ENCODE measurements around the gene CNDP2. TPM values are rescaled to one million over a fixed set of nuclear protein-coding genes. Genes with fewer than 3 reads are reported as not detected.

The CNDP2 gene
- polyA plus RNA-seq, 1 donor, result 300 TPM

- H3K27me3 ChIP-seq (ENCODE audit: control insufficient read depth, insufficient read depth, low read length), result no peaks in the 10 kb centered on the region
- H3K9me3 ChIP-seq (ENCODE audit: control insufficient read depth, low read depth, low read length), result no peaks in the 10 kb centered on the region
- no CpG with 5 or more reads among the region's 15 CpGs for WGBS (ENCODE audit: insufficient coverage, low lambda C conversion rate)
- H3K36me3 ChIP-seq (ENCODE audit: control insufficient read depth, insufficient read depth, low read length), result no peaks in the 10 kb centered on the region
- peaks cover 18% of the 10 kb centered on the region for H3K4me1 ChIP-seq (ENCODE audit: control insufficient read depth, insufficient read depth, low read length)
- H3K4me3 ChIP-seq (ENCODE audit: low read length), result no peak overlapping the region
- H3K27ac ChIP-seq (ENCODE audit: low read length), result no peak overlapping the region
- DNase-seq, result no peak
Measured at GRCh38 chr18:74486119-74486849, 9.9 kb upstream of the CNDP2 start.

DNA sequence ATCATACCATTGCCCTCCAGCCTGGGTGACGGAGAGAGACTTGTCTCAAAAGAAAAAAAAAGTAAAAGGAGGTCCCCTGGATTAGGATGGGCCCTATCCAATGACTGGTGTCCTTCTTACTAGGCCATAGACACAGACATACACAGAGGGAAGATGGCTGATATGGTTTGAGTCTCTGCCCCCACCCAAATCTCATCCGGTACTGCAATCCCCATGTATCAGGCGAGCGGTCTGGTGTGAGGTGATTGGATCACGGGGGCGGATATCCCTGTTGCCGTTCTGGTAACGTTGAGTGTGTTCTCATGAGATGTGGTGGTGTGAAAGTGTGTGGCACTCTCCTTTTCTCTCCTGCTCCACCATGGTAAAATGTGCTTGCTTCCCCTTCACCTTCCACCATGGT lies 7.8 kb upstream of the CNDP2 start:
- Histone ChIP-seq H3K36me3 (ENCODE audit: control insufficient read depth, insufficient read depth, low read length) (no peaks in the 10 kb centered on the region), H3K4me3 (ENCODE audit: low read length) (no peak overlapping the region), H3K9me3 (ENCODE audit: control insufficient read depth, low read depth, low read length) (no peaks in the 10 kb centered on the region), H3K4me1 (ENCODE audit: control insufficient read depth, insufficient read depth, low read length) (peaks cover 18% of the 10 kb centered on the region), H3K27ac (ENCODE audit: low read length) (no peak overlapping the region), H3K27me3 (ENCODE audit: control insufficient read depth, insufficient read depth, low read length) (no peaks in the 10 kb centered on the region)
- no CpG with 5 or more reads among the region's 8 CpGs for WGBS (ENCODE audit: insufficient coverage, low lambda C conversion rate)
- no peak for DNase-seq

DNA sequence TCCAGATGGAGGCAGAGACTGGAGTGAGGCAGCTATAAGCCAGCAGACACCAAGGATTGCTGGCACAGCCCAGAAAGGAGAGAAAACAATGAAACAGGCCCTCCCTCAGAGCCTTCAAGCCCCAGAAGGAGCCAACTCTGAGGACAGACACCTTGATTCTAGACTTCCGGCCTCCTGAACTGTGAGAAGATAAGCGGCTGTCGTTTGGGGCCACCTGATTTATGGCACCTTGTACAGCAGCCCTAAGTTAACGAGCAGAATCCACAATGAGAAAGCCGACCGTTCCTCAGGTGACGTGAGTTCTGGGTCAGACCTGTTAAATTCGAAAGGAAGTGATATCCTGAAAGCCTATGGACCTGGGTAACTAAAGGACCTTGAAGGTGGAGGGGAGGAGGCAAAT lies 7.3 kb upstream of the CNDP2 start:
- Histone ChIP-seq H3K27me3 (ENCODE audit: control insufficient read depth, insufficient read depth, low read length) (no peaks in the 10 kb centered on the region), H3K9me3 (ENCODE audit: control insufficient read depth, low read depth, low read length) (no peaks in the 10 kb centered on the region), H3K4me3 (ENCODE audit: low read length) (no peak overlapping the region), H3K36me3 (ENCODE audit: control insufficient read depth, insufficient read depth, low read length) (no peaks in the 10 kb centered on the region), H3K4me1 (ENCODE audit: control insufficient read depth, insufficient read depth, low read length) (peaks cover 18% of the 10 kb centered on the region), H3K27ac (ENCODE audit: low read length) (no peak overlapping the region)
- WGBS (ENCODE audit: insufficient coverage, low lambda C conversion rate), result 30% methylated on average over 3 of the region's 8 CpGs
- peak; percentile 63 to 86 for DNase-seq

- DNase-seq, result no peak
- no peaks in the 10 kb centered on the region for H3K36me3 ChIP-seq (ENCODE audit: control insufficient read depth, insufficient read depth, low read length)
- 80% methylated on average over 1 of the region's 7 CpGs for WGBS (ENCODE audit: insufficient coverage, low lambda C conversion rate)
- H3K27me3 ChIP-seq (ENCODE audit: control insufficient read depth, insufficient read depth, low read length), result no peaks in the 10 kb centered on the region
- H3K9me3 ChIP-seq (ENCODE audit: control insufficient read depth, low read depth, low read length), result no peaks in the 10 kb centered on the region
- H3K4me1 ChIP-seq (ENCODE audit: control insufficient read depth, insufficient read depth, low read length), result peaks cover 15% of the 10 kb centered on the region
- no peak overlapping the region for H3K27ac ChIP-seq (ENCODE audit: low read length)
- no peak overlapping the region for H3K4me3 ChIP-seq (ENCODE audit: low read length)
Measured at GRCh38 chr18:74489676-74490075, 6.5 kb upstream of the CNDP2 start.

- DNase-seq, result no peak
- no peak overlapping the region for H3K4me3 ChIP-seq (ENCODE audit: low read length)
- WGBS (ENCODE audit: insufficient coverage, low lambda C conversion rate), result no CpG with 5 or more reads among the region's 3 CpGs
- no peaks in the 10 kb centered on the region for H3K27me3 ChIP-seq (ENCODE audit: control insufficient read depth, insufficient read depth, low read length)
- H3K9me3 ChIP-seq (ENCODE audit: control insufficient read depth, low read depth, low read length), result no peaks in the 10 kb centered on the region
- no peak overlapping the region for H3K27ac ChIP-seq (ENCODE audit: low read length)
- peaks cover 16% of the 10 kb centered on the region for H3K4me1 ChIP-seq (ENCODE audit: control insufficient read depth, insufficient read depth, low read length)
- H3K36me3 ChIP-seq (ENCODE audit: control insufficient read depth, insufficient read depth, low read length), result no peaks in the 10 kb centered on the region
Measured at GRCh38 chr18:74492259-74492658, 3.9 kb upstream of the CNDP2 start.

DNA sequence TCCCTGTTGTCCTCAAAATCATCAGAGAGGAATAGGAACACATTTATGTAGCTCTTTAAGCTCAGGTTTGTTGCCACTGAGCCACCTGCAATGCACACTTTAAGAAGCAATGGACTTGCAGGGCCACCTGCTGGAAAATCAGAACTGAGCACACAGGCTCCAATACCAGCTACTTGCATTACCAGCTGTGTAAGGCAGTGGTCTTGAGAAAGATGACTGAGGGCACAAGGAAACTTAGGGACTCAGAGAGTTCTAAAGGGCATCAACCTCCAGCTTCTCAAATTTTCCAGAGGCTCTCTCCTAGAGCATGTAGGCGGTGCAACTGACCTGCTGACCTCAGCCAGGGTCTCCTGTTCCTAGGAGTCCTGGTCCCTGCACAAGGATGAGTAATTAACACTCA lies 2.5 kb upstream of the CNDP2 start:
- no peak overlapping the region for H3K27ac ChIP-seq (ENCODE audit: low read length)
- peaks cover 2% of the 10 kb centered on the region for H3K36me3 ChIP-seq (ENCODE audit: control insufficient read depth, insufficient read depth, low read length)
- H3K4me3 ChIP-seq (ENCODE audit: low read length), result no peak overlapping the region
- no CpG with 5 or more reads among the region's 1 CpG for WGBS (ENCODE audit: insufficient coverage, low lambda C conversion rate)
- H3K9me3 ChIP-seq (ENCODE audit: control insufficient read depth, low read depth, low read length), result no peaks in the 10 kb centered on the region
- no peaks in the 10 kb centered on the region for H3K27me3 ChIP-seq (ENCODE audit: control insufficient read depth, insufficient read depth, low read length)
- peaks cover 22% of the 10 kb centered on the region for H3K4me1 ChIP-seq (ENCODE audit: control insufficient read depth, insufficient read depth, low read length)
- peak; percentile 68 to 72 for DNase-seq

DNA sequence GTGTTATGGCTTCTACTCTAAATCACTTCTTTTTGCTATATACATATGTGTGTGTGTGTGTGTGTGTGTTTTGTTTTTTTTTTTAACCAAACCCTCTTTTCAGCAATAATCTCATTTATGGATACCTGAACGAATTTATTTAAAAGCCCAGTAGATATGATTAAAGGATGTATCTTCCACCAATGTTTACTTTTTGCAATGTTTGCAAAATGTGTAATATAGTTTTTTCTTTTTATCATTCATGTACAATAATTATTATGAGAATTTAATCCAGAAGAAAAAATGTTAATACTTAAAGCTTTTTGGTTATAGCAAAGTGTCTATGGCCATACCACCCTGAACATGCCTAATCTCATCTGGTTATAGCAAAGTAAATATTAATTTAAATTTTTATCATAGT lies 1.6 kb upstream of the CNDP2 start:
- Histone ChIP-seq H3K4me3 (ENCODE audit: low read length) (no peak overlapping the region), H3K27ac (ENCODE audit: low read length) (no peak overlapping the region), H3K4me1 (ENCODE audit: control insufficient read depth, insufficient read depth, low read length) (peaks cover 22% of the 10 kb centered on the region), H3K27me3 (ENCODE audit: control insufficient read depth, insufficient read depth, low read length) (no peaks in the 10 kb centered on the region), H3K36me3 (ENCODE audit: control insufficient read depth, insufficient read depth, low read length) (peaks cover 3% of the 10 kb centered on the region), H3K9me3 (ENCODE audit: control insufficient read depth, low read depth, low read length) (no peaks in the 10 kb centered on the region)
- no peak for DNase-seq
- WGBS (ENCODE audit: insufficient coverage, low lambda C conversion rate), result no CpG with 5 or more reads among the region's 1 CpG

DNA sequence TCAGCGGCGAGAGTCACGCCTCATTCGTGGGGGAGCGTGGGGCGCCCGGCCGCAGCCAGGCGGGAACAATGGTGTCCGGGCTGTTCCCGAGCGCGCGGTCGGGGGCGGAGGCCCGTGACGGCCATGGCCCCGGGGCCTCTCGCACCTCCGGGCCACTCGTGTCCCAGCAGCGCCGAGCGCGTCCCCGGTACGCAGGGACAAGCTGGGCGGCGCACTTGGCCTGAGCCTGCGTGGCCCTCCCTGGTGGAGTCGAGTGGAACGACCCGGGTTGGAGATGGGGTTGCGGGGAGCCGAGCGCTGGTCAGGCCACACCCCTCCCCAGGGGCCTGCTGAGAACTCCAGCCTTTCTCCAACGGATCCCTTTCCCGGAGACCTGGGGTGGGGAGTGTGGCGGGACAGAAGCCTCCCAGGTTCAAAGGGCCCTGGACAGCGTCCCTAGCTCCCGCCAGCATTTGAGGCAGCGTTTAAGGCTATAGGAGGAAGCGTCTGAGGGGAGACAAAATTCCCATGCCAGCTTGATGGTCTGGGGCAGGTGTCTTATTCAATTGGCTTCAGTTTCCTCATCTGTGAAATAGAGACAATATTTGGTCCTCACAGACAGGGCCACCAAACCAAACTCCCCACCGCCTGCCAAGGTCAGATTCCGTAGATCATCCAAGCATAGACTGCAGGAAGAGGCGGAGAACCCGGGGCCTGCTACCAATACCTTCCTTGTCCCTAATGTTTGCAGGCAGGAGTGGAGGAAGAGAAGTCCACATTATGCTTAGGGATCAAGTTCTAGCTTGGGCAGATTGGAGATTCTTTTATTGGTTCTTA lies 553 bp downstream of the CNDP2 start:
- Histone ChIP-seq H3K4me1 (ENCODE audit: control insufficient read depth, insufficient read depth, low read length) (peaks cover 33% of the 10 kb centered on the region), H3K4me3 (ENCODE audit: low read length) (peak overlapping the region; percentile 80), H3K27ac (ENCODE audit: low read length) (peak overlapping the region; percentile 95), H3K9me3 (ENCODE audit: control insufficient read depth, low read depth, low read length) (no peaks in the 10 kb centered on the region), H3K36me3 (ENCODE audit: control insufficient read depth, insufficient read depth, low read length) (peaks cover 12% of the 10 kb centered on the region), H3K27me3 (ENCODE audit: control insufficient read depth, insufficient read depth, low read length) (no peaks in the 10 kb centered on the region)
- WGBS (ENCODE audit: insufficient coverage, low lambda C conversion rate), result no CpG with 5 or more reads among the region's 48 CpGs
- DNase-seq, result peak; percentile 68 to 86

DNA sequence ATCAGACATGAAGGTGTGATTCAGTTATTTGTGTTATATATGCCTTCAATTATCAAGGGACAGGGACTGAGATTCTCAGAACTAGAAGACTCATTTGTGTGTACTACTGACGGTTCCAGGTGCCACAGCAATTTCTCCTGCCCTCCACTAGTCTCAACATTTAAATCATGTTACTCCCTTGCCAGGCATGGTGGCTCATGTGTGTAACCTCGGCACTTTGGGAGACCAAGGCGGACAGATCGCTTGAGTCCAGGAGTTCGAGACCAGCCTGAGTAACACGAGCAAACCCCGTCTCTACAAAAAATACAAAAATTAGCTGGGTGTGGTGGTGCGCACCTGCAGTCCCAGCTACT lies 1.1 kb downstream of the CNDP2 start:
- Histone ChIP-seq H3K9me3 (ENCODE audit: control insufficient read depth, low read depth, low read length) (no peaks in the 10 kb centered on the region), H3K27ac (ENCODE audit: low read length) (peak overlapping the region; percentile 95), H3K4me3 (ENCODE audit: low read length) (peak overlapping the region; percentile 80), H3K4me1 (ENCODE audit: control insufficient read depth, insufficient read depth, low read length) (peaks cover 33% of the 10 kb centered on the region), H3K36me3 (ENCODE audit: control insufficient read depth, insufficient read depth, low read length) (peaks cover 17% of the 10 kb centered on the region), H3K27me3 (ENCODE audit: control insufficient read depth, insufficient read depth, low read length) (no peaks in the 10 kb centered on the region)
- WGBS (ENCODE audit: insufficient coverage, low lambda C conversion rate), result no CpG with 5 or more reads among the region's 8 CpGs
- DNase-seq, result no peak

DNA sequence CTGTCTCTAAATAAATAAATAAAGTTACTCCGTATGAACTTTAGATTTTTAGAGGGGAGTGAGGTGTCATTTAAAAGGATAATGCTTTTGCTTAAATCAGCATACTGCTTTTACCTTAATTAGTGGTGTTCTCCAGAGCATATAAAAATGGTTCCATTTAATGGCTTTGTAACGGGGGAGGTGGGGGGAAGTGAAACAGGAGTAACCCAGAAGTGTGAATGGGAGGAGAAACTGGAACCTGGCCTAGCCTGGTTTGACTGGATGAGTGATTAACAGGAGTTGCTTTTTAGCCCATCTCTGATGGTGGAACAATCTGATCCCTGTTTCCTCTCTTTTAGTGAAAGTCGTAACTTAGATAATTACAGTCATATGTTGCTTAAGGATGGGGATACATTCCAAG lies 1.6 kb downstream of the CNDP2 start:
- no peaks in the 10 kb centered on the region for H3K27me3 ChIP-seq (ENCODE audit: control insufficient read depth, insufficient read depth, low read length)
- WGBS (ENCODE audit: insufficient coverage, low lambda C conversion rate), result 95% methylated on average over 3 of the region's 3 CpGs
- peak overlapping the region; percentile 95 for H3K27ac ChIP-seq (ENCODE audit: low read length)
- no peaks in the 10 kb centered on the region for H3K9me3 ChIP-seq (ENCODE audit: control insufficient read depth, low read depth, low read length)
- H3K4me3 ChIP-seq (ENCODE audit: low read length), result no peak overlapping the region
- peaks cover 22% of the 10 kb centered on the region for H3K36me3 ChIP-seq (ENCODE audit: control insufficient read depth, insufficient read depth, low read length)
- peaks cover 33% of the 10 kb centered on the region for H3K4me1 ChIP-seq (ENCODE audit: control insufficient read depth, insufficient read depth, low read length)
- no peak for DNase-seq
